GM19455 (cell line): ENCODE measurements around the gene ALDOB.
"Not testable (repeated sequence)": the region's sequence is repeated elsewhere in the genome, so short reads cannot be mapped to it uniquely, and the experiment has no call there.

Experiments used
- ATAC-seq: cut with Tn5 transposase; IDR thresholded peaks from one replicate; pipeline ENCODE4 v1.9.1; 2021; ENCODE audit not compliant: unreplicated experiment

The ALDOB gene

GRCh38 chr9:101388507-101388993, 47.0 kb downstream of the ALDOB start:
- no peak for ATAC-seq

- ATAC-seq, result no peak
Observed at GRCh38 chr9:101387871-101388506, 47.6 kb downstream of the ALDOB start.

GRCh38 chr9:101384873-101385536, 50.6 kb downstream of the ALDOB start, which contains the start of gene BAAT:
Gene BAAT (minus strand): TSS chr9:101385006. CDS start chr9:101371404, 13,602 bp downstream.
- not testable (repeated sequence) for ATAC-seq

GRCh38 chr9:101383361-101383760, 52.2 kb downstream of the ALDOB start:
- ATAC-seq, result no peak

GRCh38 chr9:101381833-101382342, 53.7 kb downstream of the ALDOB start:
- ATAC-seq, result no peak

- ATAC-seq, result no peak
Observed at GRCh38 chr9:101381118-101381517, 54.5 kb downstream of the ALDOB start.

GRCh38 chr9:101380295-101380694, 55.3 kb downstream of the ALDOB start:
- ATAC-seq, result no peak

- no peak for ATAC-seq
Observed at GRCh38 chr9:101376111-101376848, 59.3 kb downstream of the ALDOB start.

GRCh38 chr9:101375546-101375945, 60.0 kb downstream of the ALDOB start:
- ATAC-seq, result no peak

GRCh38 chr9:101372327-101373118, 63.1 kb downstream of the ALDOB start:
- no peak for ATAC-seq

GRCh38 chr9:101371813-101372212, 63.8 kb downstream of the ALDOB start:
- ATAC-seq, result no peak
